Subcutaneous adipose tissue (tissue), 4 donors: Measurements from ENCODE around the gene TSPOAP1. TPM values are rescaled to one million over a fixed set of nuclear protein-coding genes. Genes with fewer than 3 reads are reported as not detected.

Experiments used
- CTCF ChIP-seq: fragments of 450-650 bp; IDR thresholded peaks from one replicate; pipeline ENCODE4 v1.5.1; 2016; ENCODE audit warnings: low read depth, mild to moderate bottlenecking, control low read depth, antibody characterized with exemption, moderate library complexity
- total RNA-seq, 4 donors: library from RNA; depleted of rRNA; stranded (reverse); fragments of >200 nt; gene quantifications; one replicate each; pipeline ENCODE4 v1.1.0, GENCODE V29; 2016

TSPOAP1 gene
- total RNA-seq, 4 donors from 2014 or later, result 0.65 to 4.3 (median 1.1) TPM

GRCh38 chr17:58318627-58319172 is 9.9 kb downstream of the TSPOAP1 start:
- TF ChIP-seq CTCF, result no peak

- TF ChIP-seq CTCF, result no peak
These were observed 10.5 kb downstream of the TSPOAP1 start for GRCh38 chr17:58318065-58318481.

- no peak for TF ChIP-seq CTCF
These were observed 11.1 kb downstream of the TSPOAP1 start for GRCh38 chr17:58317421-58318064.

- TF ChIP-seq CTCF, result no peak
These were observed 12.2 kb downstream of the TSPOAP1 start for GRCh38 chr17:58316260-58316960.

- no peak for TF ChIP-seq CTCF
These were observed 12.8 kb downstream of the TSPOAP1 start for GRCh38 chr17:58315750-58316149.

- TF ChIP-seq CTCF, result no peak
These were observed 13.3 kb downstream of the TSPOAP1 start for GRCh38 chr17:58315281-58315711.

- no peak for TF ChIP-seq CTCF
These were observed 13.9 kb downstream of the TSPOAP1 start for GRCh38 chr17:58314706-58315015.
